GM18861 (cell line): Measurements from ENCODE around the gene CEP43.

Experiments
- ATAC-seq: cut with Tn5 transposase; IDR thresholded peaks from one replicate; pipeline ENCODE4 v1.9.1; 2021; ENCODE audit not compliant: unreplicated experiment

The CEP43 gene

DNA sequence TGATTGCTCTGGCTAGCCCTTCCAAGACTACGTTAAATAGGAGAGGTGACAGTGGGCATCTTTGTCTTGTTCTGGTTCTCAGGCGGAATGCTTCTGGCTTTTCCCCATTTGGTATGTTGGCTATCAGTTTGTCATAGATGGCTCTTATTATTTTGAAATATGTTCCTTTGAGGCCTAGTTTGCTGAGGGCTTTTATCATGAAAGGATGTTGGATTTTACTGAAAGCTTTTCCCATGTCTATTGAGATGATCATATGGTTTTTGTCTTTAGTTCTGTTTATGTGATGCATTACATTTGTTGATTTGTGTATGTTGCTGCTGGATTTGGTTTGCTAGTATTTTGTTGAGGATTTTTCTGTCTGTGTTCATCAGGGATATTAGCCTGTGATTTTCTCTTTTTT lies 32.9 kb upstream of the CEP43 start:
- ATAC-seq, result no peak

DNA sequence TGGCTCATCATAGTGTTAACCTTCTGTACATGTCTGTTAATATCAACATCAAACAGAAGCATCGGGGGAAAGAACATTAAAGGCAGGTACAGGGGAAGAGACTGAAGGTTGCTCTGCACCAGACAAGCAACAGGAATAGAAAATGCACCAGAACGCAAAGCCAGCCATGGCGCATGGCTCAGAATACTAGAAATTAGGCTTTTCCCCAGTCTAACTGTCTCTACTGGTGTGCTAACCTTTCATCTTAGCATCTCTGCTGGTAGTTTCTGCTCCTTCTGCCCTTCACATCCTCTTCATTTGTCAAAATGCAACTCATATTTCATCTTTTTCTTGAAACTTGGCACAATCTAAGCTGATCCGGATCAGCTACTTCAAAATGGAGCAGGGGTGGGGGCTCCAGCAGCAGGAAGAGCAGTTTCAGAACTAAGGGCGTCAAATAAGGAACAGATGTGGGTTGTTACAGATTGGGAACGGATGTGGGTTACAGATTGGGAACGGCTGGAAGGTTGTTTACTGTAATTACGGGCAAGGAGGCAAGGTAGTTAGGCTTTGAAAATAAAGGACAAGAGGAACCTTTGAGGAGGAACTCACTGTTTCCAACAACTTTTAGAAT lies 29.7 kb upstream of the CEP43 start:
- ATAC-seq, result no peak

DNA sequence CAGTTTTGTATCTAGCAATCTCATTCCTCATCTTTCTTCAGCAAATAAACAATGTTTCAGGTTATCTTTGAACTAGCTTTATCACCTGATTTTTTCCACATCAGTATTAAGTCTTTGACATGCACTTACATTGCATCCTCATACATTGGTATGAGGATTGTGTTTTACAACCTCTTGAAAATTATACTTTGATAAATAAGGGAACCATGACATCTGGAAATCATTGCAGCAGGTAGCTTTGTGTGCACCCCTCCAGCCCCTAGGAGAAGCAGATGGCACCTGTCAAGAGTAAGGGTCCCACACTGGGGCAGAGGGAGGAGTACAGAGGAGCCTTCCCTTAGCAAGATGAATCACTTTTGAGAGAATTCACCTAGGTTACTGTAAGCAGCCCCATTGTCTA lies 29.1 kb upstream of the CEP43 start:
- ATAC-seq, result no peak

DNA sequence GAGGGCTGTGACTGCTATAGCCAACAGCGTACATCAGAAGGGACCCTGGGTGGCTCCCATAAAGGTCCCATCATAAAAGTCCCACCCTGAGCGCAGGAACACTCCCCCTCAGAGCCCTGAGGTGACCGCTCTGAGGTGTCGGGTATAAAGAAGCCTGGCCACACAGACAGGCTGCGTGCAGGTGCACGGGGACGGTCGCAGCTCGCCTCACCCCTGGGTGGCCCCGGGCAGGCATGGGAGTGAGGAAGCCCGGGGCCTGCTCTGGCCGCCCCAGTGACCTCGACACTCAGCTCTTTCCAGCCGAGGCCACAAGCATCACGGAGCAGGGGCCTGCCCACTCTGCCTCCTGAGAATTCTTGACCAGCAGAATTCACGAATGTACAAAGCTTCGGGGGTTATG lies 28.4 kb upstream of the CEP43 start:
- no peak for ATAC-seq

DNA sequence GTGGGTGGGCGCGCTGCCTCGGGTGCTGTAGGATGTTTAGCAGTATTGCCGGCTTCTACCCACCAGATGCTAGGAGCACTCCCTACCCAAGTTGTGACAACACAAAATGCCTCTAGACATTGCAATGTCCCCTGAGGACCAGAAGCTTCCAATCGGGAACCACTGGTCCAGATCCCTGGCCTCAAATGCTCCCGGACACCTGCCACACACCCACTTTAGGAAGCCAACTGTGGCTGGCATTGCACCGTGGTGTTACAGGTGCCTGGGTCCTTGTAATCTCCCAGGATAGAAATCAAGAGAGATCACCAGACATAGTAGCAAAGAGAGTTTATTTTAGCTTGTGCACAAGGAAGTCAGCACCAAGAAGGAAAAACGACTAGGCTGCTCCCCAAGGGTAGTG lies 27.9 kb upstream of the CEP43 start:
- ATAC-seq, result no peak

DNA sequence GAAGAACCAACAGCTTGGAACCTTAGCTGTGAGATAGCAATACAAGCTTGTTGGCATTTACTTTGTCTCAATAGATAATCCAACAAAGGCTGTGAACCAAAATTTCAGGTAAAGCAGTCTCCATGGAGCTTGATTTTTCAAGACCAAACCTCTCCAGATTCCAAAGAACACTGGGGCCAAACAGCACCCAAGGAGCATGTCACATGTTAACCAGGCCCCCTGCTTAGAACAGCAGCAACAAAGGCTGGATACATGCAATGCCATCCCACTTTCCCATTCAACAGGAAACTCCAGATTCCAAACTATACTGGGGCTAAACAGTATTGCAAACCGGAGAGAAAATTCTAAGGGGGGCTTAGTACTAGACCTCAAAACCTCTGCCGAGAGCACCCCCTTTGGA lies 27.1 kb upstream of the CEP43 start:
- ATAC-seq, result no peak

DNA sequence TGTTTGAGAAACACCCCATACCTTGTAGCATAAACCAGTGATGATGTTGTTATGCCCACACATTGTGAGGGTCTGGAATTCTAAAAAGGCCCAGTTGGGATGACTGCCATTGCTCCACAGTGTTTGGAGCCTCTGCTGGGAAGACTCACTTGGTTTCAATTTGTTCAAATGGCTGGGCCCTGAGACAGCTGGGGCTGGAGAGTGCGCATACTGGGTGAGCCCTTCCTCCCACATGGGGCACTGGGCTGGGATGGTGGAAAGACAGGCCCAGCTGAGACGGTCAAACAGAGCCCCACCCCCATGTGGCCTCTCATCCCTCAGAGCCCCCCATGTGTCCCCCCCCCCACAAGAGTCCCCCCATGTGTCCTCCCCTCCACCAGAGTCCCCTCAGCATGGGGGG lies 22.6 kb upstream of the CEP43 start:
- ATAC-seq, result no peak

DNA sequence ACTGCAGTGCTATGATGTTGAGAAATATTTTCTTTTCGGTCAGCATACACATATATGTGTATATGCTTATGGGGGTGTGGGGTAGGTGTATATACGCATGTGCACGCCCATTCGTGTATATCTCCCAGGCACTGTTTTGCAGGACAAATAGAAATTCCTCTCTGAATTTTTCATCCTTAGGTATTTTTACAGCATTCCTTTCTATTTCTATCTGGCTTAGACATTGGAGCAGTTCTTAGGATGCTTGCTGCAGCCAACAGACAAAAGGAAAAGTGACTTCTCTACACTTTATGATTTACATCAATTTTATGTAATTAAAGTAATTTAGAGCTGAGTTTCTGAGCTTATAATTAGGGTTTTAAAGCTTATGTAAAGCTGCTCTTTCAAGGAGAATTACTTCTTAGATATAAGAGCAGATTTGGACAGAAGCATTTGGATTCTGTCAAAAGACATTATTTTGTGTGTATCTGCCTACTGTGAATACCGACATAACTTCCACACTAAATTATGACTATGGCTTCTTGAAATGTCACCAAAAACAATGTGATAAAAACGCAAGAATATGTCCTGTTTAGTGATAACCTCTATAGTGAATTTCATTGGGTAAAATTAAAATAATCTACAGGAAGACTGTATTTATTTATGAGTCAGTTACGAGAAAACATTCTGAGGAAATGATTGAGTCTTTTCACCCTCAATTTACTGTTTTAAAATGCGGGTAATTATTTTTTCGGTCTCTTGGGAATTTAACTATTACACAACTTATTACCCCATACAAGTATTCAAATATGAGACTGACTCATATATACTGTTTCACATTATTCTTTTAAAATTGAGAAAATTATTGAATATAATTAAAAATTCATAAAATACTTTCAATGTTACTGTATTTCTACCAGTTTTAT lies 21.3 kb upstream of the CEP43 start:
- ATAC-seq, result no peak

DNA sequence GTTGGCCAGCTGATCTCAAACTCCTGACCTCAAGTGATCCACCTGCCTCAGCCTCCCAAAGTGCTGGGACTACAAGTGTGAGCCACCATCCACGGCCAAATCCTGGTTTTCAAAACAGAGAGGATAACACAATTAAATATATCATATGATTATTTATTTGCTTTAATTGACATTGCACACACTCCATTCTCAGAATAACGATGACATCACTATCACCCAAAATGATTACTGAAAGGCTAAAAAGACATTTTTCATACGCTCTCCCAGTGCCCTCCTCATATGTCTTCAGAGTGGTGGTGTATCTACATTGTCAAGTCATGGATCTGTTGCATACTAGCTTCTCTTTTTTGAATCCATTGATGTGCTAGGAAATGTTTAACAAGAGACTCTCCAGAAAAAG lies 18.5 kb upstream of the CEP43 start:
- no peak for ATAC-seq

DNA sequence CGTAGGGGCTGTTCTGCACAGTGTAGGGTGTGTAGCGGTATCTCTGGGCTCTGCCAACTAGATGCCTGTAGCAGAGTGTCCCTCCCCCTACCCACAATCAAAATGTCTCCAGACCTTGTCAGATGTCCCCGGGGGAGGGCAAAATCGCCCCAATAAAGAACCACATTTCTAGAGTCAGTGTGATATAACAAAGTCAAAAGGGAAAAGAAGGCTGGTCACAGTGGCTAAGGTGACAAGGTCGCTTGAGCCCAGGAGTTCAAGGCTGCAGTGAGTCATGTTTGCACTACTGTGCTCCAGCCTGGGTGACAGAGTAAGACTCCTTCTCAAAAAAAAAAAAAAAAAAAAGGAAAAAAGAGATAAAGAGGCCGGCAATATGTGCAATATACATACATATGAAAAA lies 11.7 kb upstream of the CEP43 start:
- no peak for ATAC-seq

DNA sequence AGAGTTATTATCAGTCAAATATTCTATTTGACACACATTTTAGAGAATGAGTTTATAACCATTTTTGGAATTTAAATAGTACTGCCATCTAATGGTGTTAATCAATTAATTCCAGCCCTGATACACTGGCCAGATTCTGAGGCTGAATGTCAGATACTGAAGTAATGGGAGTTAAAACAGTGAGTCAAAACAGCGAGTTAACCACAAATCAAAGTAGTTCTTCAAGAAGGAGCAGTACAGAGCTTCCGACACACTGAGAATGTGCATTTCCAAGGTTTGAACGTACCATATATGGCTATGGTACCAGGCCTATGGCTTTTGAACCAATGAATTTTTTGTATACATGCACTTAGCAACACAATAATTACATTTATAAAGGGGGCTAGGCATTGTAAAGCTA lies 11.3 kb upstream of the CEP43 start:
- ATAC-seq, result no peak

DNA sequence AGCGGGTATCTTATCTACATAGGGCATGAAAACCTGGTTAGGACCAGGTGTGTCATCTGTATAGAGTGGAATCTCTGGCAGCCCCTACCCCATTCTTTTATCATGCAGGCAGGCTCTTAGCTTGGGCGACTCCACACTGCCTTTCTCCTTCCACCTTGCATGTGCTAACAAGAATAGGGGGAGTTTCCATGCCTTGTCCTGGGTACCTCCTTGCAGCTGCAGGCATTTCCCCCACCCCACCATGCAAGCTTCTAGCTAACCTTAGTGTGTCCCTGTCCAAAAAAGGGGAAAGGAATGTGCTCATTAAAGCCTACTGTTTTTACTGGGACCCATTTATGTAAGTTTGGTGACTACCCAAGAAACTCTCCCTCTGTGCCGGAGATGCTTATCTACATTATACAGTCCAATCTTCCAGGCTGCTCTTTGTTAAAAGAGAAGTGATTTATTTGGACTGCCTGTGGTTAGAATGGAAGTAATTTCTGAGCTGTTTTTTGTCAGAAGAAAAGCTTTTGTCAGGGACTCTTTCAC lies 10.5 kb upstream of the CEP43 start:
- ATAC-seq, result no peak

DNA sequence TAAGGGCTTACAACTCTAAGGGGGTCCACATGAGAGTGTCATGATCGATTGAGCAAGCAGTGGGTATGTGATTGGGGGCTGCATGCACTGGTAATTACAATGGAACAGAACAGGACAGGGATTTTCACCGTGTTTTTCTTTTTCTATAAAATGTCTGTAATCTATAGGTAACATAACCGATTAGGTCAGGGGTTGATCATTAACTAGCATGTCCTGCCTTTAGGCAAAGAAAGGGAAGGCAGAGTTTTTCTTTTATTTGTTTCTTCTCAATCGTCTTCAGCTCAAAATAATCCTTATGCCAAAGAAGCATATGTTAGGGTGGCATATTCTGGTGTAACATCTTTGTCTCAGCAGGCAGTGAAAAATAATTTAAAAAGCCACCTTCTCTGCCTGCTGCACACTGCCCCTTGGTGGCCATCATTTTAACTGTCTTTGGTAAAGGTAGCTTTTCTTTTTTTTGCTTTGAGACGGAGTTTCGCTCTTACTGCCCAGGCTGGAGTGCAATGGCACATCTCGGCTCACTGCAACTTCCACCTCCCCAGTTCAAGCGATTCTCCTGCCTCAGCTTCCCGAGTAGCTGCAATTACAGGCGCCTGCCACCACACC lies 9.7 kb upstream of the CEP43 start:
- ATAC-seq, result no peak

DNA sequence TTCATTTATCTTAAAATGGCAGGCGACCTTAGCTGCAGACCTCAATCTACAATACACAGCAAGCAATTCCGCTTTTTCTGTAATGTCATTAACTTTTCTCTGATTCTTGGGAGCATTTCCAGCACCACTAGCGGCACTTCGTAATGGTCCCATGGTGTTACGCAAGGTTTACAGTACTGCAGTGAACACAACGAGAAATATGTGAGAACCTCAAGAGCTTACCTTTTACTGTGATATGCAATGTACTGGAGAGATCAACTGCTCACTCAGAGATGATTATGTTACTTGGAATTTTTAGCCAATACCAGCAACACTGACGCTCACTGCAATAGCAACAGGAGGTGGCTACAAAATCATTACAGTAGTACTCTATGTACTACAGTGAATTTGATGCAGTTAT lies 2.8 kb upstream of the CEP43 start:
- no peak for ATAC-seq

DNA sequence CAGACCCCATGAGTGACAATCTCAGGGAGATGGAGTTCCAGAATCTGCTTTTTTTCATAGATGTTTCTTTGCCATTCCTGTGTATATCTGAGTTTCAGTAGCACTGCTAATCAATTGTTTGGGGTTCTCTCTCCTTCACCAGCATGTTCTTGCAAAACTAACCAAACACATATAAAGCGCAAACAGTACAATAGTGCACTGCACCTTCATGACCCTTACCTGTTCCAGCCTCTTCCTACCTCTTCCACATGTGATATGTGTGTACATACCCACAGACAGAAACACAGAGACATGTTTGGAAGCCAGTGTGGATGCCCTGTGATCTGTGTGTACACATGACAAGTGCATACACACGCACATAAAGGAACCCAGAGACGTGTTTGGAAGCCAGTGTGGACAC lies 1.8 kb upstream of the CEP43 start:
- peak; percentile 1 for ATAC-seq

DNA sequence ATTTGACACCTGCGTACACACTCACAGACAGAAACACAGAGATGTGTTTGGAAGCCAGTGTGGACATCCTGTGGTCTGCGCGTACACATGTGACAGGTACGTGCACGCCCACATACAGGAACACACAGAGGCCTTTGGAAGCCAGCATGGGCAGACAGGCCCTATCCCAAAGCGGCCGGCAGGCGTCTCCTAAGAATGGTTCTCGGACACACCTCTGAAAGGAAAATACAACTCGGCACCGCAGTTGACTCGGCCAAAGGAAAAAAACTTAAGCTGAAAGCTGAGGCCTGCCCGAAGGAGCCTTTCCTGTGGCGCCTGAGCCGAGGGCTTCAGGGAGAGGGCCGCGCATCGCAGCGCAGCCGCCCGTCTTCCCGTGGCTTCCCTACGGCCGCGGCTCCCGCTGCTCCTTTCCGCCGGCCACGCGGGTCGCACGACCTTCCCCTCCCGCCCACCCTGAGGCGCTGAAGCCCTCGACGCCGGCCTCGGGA lies 1.4 kb upstream of the CEP43 start:
- peak; percentile 26 for ATAC-seq

DNA sequence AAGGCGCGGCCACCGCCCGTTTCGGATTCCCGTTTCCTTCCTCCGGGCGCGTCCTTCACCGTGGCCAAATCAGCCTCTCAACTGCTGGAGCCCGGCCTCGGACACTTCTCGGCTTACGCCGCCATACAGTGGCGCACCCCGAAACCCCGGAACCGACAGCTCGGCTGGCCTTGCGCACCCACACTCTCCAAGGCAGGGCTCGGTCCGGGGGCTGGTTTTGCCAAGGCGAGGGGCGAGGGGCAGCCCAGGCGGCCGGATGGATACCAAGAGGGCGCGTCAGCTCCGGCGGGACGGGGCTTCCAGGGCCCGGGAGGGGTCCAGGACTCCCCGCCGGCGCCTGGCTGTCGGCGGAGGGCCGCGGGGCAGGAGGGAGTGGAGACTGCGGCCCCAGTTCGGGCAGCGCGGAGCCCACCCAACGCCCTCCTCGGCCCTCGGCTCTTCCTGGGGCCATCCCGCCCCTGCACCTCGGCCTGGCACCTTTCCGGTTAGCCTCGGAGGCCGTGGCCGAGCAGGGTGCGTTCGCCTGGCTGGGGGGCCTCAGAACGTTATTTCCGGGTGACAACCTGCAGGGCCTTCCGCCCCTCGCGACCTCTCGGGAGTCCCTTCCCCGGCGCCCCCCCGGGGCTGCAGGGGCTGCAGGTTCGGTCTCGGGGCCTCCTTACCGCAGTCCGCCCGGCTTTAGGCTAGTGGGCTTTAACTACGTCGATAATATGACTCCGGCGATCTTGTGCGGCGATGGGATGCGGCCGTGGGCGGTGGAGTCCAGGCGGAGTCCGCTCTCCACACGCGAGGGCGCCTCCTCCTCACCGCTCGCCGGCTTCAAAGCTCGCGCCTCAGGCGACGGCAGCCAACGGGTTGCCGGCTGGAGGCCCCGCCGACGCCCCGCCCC lies 697 bp upstream of the CEP43 start:
- ATAC-seq, result peak; percentile 0

DNA sequence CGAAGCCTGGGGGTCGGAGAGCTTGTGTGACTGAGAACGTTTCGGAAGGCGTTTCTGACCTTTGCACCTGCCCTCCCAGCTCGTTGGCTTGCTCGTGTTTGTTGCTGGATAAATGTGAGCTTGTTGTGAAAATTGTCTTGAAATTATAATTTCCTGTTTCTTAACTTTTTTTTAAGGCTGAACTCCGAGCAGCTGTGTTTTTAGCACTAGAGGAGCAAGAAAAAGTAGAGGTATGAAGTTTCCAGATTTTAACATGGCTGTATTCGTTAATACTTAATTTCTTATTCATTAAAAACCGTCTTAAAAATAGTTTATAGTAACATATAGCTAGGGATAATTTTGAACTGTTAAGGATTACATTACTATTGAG lies 672 bp downstream of the CEP43 start:
- ATAC-seq, result no peak

DNA sequence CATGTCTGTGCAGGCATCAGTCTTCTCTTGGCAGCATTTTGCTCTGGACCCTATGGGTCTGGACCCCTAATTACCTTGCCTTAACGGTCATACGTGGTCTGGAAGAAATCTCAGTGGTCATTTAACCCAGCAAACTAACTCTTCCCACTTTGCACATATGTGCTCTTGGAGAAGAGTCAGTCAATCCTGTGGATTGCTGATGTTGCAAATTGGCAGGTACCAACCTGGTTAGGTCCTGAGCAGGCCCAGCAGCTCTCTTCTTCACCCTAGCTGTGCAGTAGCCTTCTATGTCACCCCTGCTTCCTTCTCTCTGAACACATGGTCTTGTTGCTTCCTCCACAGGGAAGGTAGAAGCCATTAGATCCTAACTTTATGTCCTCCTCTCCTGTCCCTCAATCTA lies 1.6 kb downstream of the CEP43 start:
- ATAC-seq, result no peak

DNA sequence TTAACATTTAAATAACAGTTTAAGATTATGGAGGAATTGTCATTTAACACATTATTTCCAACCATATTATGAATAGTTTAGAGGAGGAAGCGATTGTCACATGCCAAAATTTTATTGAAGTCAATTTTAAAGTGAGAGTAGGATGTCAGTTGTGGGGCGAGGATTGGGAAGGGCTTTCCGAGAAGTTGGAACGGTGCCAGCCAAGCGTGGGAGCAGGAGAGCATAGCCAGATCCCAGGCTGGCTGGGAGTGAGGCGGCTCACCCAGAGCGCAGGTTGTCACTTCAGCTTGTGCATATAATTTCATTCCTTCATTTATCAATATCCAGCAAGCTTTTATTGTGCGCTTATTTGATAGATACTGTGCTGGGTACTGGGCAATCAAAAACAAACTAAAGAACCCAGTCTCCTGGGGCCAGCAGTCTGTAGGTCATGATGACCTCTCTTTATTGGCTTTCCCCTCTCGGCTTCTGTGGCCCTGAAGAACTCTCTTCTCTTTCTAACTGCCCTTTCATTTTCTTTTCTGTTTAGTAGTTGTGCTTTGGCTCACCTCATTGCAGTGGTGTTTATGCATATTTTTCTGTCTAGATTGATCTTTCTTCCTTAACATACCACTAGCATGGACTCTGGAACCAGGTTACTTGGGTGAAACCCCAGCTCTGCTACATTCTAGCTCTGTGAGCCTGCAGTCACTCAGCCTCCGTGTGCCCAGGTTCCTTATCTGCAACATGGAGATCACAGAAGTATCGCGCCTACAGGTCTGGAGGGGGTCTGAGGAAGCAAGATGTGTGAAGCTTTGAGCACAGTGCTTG lies 6.4 kb downstream of the CEP43 start:
- no peak for ATAC-seq
